ENCODE measurements around the gene HSD11B1. TPM values are rescaled to one million over a fixed set of nuclear protein-coding genes. Genes with fewer than 3 reads are reported as not detected.

HSD11B1 gene
- total RNA-seq, 1 experiment from 2014 or later, result not detected

GRCh38 chr1:209714338-209714737 is 9.7 kb downstream of the HSD11B1 start:
- H3K4me1 Mint-ChIP-seq (ENCODE audit: low read depth, unreplicated experiment), result peaks cover 28% of the 10 kb centered on the region

DNA sequence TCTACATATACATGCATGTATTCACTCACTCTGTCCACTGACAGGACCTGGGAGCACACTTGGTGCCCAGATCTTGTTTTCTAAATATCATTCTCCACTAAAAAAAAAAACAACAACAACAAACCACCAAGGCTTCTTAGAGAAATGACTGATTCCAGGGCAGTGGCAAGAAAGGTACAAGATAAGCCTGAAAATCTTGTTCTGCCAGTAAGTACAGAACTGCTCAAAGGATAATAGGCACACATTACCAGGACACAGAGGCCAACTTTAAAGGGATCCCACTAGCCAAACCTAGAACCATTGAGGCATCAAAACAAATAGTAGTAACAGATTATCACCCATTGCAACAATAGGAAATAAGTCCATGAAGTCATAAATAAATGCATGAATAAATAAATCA is 10.7 kb downstream of the HSD11B1 start:
- H3K4me3 Mint-ChIP-seq (ENCODE audit: low read depth, unreplicated experiment), result no peak overlapping the region
- no peak overlapping the region for H3K27ac Mint-ChIP-seq (ENCODE audit: unreplicated experiment)
- H3K36me3 Mint-ChIP-seq (ENCODE audit: insufficient read depth, unreplicated experiment), result no peaks in the 10 kb centered on the region
- TF ChIP-seq CTCF (IDR thresholded peaks at IDR 0.05; ENCODE audit: unreplicated experiment), result no peak
- BruUV-seq (replicated peaks), result no TSS peak
- peaks cover 28% of the 10 kb centered on the region for H3K4me1 Mint-ChIP-seq (ENCODE audit: low read depth, unreplicated experiment)
- intact Hi-C loops (cut with micrococcal nuclease; ENCODE audit: unreplicated experiment), result no loop called here
- no peak for DNase-seq
- CTCF ChIA-PET, result no interaction called here
- H3K27me3 Mint-ChIP-seq (ENCODE audit: unreplicated experiment), result peaks cover 2% of the 10 kb centered on the region
- H3K9me3 Mint-ChIP-seq (ENCODE audit: low read depth, unreplicated experiment), result peaks cover 4% of the 10 kb centered on the region

More at GRCh38 chr1:209714338-209714737, 9.7 kb downstream of the HSD11B1 start:
- no peaks in the 10 kb centered on the region for H3K27me3 Mint-ChIP-seq (ENCODE audit: unreplicated experiment)
- no peak for TF ChIP-seq CTCF (IDR thresholded peaks at IDR 0.05; ENCODE audit: unreplicated experiment)
- no peak overlapping the region for H3K4me3 Mint-ChIP-seq (ENCODE audit: low read depth, unreplicated experiment)
- intact Hi-C loops (cut with micrococcal nuclease; ENCODE audit: unreplicated experiment), result loop anchor here (5.0 kb wide), 1 partner anchor 33 kb away; no protein-coding TSS in a partner anchor
- no peak overlapping the region for H3K27ac Mint-ChIP-seq (ENCODE audit: unreplicated experiment)
- CTCF ChIA-PET, result no interaction called here
- BruUV-seq (replicated peaks), result no TSS peak
- DNase-seq, result no peak
- H3K36me3 Mint-ChIP-seq (ENCODE audit: insufficient read depth, unreplicated experiment), result no peaks in the 10 kb centered on the region
- peaks cover 3% of the 10 kb centered on the region for H3K9me3 Mint-ChIP-seq (ENCODE audit: low read depth, unreplicated experiment)

DNA sequence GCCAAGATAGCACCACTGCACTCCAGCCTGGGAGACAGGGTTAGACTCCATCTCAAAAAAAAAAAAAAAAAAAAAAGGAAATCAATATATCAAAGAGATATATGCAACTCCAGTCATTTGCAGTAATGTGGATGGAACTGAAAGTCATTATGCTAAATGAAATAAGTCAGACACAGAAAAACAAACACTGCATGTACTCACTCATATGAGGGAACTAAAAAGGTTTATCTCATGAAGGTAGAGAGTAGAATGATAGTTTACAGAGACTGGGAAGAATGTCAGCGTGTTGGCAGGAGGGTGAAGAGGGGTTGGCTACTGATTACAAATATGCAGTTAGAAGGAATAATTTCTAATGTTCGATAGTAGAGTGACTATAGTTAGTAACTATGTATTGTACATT is 13.2 kb downstream of the HSD11B1 start:
- H3K9me3 Mint-ChIP-seq (ENCODE audit: low read depth, unreplicated experiment), result peaks cover 4% of the 10 kb centered on the region
- intact Hi-C loops (cut with micrococcal nuclease; ENCODE audit: unreplicated experiment), result no loop called here
- no peak for DNase-seq
- peaks cover 13% of the 10 kb centered on the region for H3K27me3 Mint-ChIP-seq (ENCODE audit: unreplicated experiment)
- no TSS peak for BruUV-seq (replicated peaks)
- no peak for TF ChIP-seq CTCF (IDR thresholded peaks at IDR 0.05; ENCODE audit: unreplicated experiment)
- H3K4me1 Mint-ChIP-seq (ENCODE audit: low read depth, unreplicated experiment), result peaks cover 17% of the 10 kb centered on the region
- no peak overlapping the region for H3K4me3 Mint-ChIP-seq (ENCODE audit: low read depth, unreplicated experiment)
- H3K36me3 Mint-ChIP-seq (ENCODE audit: insufficient read depth, unreplicated experiment), result no peaks in the 10 kb centered on the region
- H3K27ac Mint-ChIP-seq (ENCODE audit: unreplicated experiment), result no peak overlapping the region
- CTCF ChIA-PET, result no interaction called here

DNA sequence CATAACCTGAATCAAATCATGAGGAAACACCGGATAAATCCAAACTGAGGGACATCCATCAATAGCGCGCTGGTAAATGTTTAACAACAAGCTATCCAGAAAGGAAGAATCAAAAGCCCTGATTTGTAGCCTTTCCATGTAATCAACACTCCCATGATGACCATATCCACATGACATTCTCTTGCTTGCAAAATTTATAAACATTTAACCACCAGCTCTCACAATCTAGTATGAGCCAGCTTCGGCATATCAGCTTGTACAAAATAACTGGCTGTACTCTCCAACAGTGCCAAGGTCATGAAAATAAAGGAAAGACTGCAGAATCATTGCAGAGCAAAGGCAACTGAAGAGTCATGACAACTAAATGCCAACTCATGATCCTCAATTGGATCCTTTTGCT is 15.7 kb downstream of the HSD11B1 start:
- Mint-ChIP-seq H3K27ac (ENCODE audit: unreplicated experiment) (no peak overlapping the region), H3K36me3 (ENCODE audit: insufficient read depth, unreplicated experiment) (no peaks in the 10 kb centered on the region), H3K9me3 (ENCODE audit: low read depth, unreplicated experiment) (peaks cover 4% of the 10 kb centered on the region), H3K27me3 (ENCODE audit: unreplicated experiment) (peaks cover 13% of the 10 kb centered on the region), H3K4me3 (ENCODE audit: low read depth, unreplicated experiment) (no peak overlapping the region), H3K4me1 (ENCODE audit: low read depth, unreplicated experiment) (peaks cover 5% of the 10 kb centered on the region)
- no TSS peak for BruUV-seq (replicated peaks)
- TF ChIP-seq CTCF (IDR thresholded peaks at IDR 0.05; ENCODE audit: unreplicated experiment), result no peak
- no peak for DNase-seq
- CTCF ChIA-PET, result no interaction called here
- intact Hi-C loops (cut with micrococcal nuclease; ENCODE audit: unreplicated experiment), result no loop called here

Data from Calu3 (cell line).